Umbilical cord (tissue), 2 donors: ENCODE data around the gene SSR3. TPM values are rescaled to one million over a fixed set of nuclear protein-coding genes. Genes with fewer than 3 reads are reported as not detected.
A peak's percentile ranks its signal among the peaks of the same experiment; 100 is the strongest.

Experiments used
- DNase-seq: peaks from one replicate; pipeline ENCODE4 v3.0.0-alpha.2; 2015; ENCODE audit warnings: low spot score
- total RNA-seq: library from RNA; depleted of rRNA; stranded (reverse); fragments of >200 nt; gene quantifications from one replicate; pipeline ENCODE4 v1.2.3, GENCODE V29; 2014; ENCODE audit warnings: low replicate concordance; ENCODE audit not compliant: insufficient read depth

SSR3 gene
- total RNA-seq, 1 donor from 2014 or later: 98.5 TPM

DNA sequence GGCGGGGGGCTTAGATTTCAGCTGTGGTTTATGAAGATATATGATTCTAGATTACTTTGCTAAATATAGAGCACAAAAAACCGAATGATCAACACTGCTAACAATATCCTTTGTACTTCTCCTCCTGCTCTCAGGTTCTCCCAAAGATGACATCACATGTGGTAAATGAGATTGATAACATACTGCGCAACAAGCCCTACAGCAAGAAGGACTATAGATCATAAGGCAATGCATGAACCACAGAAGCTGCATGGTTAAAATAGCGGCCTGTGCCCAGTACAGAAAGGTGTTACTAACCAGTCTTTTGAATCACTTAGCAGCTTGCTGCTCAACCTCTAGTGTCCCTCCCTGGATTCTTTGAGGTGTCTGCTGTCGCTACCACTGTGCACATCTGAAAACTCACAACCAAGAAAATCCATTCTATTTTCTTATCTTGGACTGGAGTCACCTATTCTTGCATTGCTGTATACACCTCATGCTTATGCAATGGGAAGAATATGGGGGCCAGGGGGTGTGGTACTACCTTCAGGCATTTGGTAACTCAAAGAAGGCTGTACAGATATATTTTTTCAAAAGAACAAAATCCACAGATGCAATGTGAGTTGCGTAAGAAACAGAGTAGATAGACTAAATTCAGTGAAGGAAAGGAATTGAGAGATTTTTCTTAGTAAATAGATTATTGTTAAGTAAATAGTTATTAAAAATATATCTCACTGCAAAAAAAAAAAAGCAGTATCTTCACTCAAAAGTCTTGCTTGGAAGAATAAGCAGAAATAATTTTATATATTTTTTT is 18.2 kb downstream of the SSR3 start:
- no peak for DNase-seq

DNA sequence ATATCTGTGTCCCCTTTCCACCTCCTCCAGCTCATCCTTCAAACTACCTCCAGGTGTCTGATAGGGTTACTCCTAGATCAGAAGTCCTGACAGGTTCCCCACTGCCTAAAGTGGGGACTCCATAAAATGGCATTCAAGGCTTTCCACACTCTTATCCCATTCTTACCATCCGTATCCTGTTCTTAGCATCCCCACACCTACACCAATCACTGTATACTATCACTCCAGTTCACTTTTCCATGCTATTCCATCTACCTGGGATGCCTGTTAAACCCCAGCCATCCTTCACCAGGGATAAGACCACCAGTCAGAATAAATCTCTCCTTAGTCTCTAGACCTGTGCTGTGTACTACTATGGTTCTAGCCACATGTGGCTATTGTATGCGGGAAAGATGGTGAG is 19.1 kb downstream of the SSR3 start:
- DNase-seq: no peak

DNA sequence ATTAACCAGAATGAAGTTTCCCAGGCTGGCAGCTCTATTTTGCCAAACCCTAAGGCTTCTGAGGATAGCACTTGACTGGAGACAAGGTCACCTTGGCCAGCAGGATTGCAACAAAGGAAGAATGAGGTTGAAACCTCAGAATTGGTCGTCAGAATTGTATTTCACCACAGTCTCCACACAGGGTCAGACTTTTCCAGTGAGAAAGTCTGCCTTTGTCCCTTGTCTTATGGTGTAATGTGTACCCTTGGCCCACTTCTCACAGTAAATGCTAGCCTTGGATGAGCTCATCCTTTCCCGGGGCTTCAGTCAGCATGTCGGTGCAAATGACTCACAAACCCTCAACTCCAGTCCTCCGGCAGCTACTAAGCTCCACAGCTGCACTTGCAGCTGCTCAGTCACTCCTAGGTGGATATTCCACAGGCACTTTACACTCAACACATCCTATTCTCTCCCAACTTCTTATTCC is 19.7 kb downstream of the SSR3 start:
- peak; percentile 90 for DNase-seq

DNA sequence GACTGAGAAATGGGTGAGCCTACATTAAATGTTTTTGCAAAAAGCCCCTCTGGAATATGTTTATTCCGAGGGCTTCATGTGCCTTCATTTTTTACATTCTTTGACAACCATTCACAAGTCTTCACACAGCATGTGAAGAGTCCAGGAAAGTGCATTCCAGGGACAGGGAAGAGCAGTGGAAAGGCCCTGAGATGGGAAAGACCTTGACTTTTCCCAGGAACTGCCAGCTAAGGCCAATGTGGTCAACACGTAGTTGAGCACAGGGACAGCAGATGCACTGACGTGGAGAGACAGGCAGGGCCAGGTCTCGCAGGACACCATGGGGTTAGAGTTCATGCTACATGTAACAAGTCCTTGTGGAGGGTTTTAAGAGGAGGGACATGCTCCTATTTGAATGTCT is 21.7 kb downstream of the SSR3 start:
- DNase-seq: no peak

DNA sequence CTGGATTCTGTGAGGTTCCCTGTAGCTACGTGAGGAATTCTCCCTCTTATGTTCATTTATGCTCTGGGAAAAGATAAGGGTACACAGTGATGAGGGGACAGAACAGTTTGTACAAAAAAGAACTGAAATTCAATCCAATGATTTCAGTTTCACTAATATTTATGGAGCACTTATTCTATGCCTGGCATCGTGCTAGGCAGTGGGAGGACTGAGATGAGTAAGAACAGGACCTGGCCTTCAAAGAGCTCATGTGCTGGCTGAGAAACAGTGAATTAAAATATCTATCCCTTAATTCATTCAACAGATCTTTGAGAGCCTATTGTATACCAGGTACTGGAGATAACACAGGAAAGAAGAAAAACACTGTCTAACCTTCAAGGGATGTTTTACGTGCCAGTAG is 22.2 kb downstream of the SSR3 start:
- DNase-seq: no peak

DNA sequence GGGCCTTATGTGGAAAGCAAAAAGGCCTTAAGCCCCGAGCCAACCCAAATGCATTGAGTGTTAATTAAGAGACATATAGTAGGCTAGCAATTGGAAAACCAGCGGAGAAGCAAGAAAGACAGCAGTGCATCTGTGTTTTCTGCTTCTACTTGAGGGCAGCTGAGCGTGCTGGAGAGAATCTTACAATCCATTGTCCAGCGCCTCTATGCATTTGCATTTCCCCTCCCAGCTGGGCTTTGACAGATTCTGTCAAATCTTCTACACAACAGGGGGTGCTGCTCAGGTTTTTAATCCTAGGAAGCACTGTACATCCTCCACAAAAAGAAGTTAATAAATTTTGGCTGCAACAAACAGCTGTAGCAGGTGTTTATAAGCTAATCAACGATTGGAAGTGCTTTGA is 23.9 kb downstream of the SSR3 start:
- DNase-seq: no peak

DNA sequence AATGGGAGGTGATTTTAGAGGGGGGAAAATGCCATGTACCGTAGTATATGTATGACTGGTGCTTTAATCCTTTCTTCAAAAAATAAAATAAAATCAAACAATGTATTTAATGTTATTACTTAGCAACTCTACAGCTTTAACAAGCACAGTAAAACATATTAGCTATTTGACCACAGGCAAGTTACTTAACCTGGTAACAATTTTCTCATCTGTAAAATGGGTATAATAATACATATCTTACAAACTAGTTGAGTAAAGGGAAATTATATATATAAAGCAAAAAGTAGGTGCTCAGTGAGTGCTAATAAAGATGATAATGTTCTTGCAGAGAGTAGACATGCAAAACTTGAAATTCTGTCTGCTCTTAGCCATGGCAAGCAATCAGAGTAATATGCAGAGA is 27.9 kb downstream of the SSR3 start:
- DNase-seq: no peak

DNA sequence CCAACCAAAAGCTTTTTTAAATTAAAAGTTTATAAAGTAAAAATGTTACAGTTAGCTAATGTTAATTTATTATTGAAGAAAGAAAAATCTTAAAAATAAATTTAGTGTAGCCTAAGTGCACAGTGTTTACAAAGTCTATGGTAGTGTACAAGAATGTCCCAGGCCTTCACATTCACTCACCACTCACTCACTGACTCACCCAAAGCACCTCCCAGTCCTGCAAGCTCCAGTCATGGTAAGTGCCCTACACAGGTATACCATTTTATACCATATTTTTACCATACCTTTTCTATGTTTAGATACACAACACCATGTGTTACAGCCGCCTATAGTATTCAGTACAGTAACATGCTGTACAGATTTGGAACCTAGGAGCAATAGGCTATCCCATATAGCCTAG is 29.1 kb downstream of the SSR3 start:
- DNase-seq: no peak

DNA sequence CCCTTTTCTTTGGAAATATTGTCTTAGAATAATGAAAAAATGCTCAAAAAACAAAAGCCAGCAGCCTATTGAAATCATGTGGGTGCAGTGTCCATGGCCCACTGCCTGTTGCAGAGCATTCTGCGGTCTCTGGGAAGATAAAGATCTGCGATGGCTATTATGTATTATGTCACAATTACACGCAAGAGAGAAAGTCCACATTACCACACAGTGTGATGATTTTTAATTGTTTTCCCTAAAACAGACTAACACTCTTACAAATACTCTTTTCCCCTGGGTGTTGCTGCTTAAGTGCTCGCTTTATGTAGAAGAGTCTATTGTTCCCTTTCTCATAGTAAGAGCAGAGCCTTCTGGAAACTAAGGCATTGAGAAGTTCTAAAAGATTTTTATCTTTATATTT is 32.2 kb downstream of the SSR3 start:
- DNase-seq: no peak

DNA sequence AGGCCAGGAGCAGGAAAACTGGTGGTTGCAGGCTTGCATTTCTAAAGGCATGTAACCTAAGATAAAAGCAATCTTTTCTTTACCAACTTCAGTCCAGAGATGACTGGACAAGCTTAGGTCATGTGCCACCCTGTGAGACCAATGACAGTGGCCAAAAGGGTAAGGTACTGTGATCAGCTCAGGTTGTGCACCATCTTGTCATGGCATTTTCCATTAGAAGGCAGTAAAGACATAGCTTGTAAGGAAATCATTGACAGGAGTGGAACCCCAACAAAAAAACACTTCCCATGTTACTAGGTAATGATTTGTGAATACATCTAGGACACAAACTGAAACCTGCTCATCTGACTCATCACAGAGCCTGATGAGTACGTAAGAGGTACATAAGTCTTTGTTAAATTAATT is 35.2 kb downstream of the SSR3 start:
- DNase-seq: no peak

DNA sequence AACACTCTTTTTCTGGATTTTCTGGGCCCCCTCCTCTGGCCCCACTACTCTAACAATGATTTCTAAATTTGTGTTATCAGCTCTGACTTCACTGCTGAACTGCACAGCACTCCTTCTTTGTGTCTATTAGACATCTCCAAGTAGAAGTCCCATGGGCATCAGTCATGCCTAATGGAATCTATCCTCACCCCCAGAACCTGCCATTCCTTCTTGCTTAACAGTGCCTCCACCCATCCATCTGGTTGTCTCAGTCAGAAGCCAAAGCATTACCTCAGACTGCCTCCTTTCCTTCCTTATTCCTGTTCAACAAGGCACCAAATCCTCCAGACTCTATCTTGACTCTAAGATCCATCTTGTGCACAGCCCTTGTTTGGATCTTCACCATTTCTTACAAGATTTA is 36.2 kb downstream of the SSR3 start:
- DNase-seq: no peak

DNA sequence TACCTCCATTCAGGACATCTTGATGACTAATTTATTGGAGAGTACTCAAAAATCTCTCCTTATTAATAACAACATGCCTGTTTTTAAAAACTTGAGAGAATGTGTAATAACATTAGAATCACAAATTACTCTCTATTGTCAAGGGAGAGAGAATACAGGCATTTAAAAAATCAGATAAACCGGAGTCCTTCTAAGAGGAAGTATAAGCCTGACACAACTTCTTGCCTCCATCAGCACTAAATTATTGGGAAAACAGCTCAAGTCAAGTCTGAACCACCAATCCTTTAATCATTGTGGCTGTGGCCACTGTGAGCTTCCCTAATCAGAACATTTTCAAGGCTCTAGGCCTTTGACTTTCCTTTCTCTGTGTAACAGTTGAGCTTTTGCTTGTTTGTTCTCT is 38.0 kb downstream of the SSR3 start:
- peak; percentile 48 for DNase-seq

DNA sequence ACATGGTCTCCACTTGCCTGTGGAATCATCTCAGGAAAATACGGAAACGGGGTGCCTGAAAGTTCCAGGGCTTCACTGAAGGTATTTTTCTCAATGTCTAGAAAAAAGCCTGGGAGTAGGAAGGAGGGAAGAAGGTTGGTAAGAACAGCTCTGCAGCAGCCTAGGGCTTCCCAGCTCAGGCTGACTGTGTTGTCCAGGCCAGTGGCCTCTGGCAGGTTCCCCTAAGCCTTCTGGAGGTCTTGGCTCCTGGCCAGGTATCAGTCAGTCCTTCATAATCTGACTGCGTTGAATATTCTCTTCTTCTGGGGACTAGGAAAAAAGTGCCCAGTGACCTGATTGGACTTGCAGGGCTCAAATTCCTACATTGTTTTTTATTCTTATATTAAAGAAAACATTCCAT is 38.6 kb downstream of the SSR3 start:
- DNase-seq: no peak

DNA sequence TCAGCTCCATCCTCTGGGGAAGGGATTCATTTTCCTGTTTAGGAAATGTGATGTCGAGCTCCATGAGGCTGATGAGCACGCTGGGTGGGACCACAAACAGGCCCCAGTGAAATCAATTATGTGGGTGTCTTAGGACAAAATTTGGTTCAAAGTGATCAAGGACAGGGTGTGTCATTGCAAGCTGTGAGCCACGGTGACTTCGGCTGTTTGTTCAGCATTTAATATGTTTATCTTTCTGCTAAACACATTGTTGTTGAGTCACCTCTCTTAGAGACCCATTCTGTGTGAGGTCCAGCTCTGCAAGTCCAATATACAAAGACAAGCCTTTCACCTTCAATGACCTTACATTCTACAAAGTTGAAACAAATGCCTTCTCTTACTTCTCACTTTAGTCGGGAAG is 41.3 kb downstream of the SSR3 start:
- no peak for DNase-seq

DNA sequence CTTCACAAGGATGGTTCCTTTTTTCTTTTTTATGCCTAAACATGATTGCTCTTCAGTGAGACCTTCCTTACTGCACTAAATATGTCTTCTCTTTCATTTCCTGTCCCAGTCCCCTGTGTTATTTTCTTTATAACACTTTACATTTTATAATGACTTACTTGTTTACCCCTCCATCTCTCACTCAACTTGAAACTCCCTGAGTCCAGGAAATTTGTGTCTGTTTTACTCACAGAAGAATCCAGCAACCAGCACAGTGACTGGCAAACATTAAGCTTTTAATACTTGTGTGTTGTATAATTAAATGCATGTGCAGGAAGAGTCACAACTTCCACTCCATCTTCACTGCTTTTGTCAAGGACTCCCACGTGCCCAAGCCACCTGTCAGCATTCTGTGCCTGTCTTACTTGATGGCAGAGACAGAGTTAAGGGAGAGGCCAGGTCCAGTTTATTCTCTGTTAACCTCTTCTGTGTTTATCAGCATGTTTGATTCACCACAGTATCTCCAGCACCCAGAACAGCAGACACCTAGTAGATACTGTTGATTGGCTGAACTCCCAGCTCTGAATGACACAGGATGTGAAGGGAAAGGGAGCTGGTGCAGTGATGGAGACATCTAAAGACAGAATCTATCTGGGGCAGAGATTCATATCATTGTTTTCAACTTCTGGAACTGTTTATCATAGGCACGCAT is 42.8 kb downstream of the SSR3 start:
- no peak for DNase-seq

DNA sequence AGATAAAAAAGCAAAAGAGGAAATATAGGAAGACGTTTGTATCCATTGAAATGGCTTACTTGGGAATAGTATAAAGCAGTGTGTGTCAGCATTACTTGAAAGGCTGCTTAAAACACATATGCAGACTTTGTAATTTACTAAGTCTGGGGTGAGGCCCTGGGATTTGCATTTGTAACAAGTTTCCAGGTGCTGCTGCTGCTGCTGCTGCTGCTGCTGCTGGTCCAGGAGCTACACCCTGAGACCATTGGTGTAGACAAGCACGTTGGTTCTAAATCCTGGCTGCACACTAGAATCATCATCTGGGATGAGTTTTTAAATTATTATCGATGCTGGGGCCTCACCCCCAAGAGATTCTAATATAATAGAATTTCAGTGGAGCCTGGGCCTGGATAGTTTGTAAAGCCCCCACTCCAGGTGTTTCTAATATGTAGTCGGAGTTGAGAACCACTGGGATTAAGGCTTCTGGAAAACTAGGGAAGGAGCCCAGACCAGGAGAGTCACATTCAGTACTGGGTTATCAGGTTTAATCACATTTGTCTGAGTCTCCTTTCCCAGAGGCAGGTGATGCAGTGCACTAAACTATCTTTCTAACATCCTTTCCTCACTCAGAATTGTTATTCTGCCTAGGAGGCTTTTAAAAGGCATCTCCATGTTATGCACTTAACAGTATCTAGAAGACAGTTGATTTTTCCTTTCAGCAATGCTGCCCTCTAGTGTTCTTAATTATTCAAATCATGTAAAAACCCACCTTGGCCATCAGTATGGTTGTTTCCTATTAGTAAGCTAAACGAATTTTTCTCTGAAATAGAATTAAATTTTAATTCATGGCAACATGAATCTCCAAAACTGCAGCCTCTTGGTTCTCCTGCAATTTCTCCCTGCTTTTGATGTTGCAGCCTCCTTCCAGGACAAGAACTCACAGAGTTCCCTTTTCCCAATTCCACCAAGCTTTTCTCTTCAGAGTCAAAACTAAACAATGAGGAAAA is 45.4 kb downstream of the SSR3 start:
- DNase-seq: peak; percentile 79

DNA sequence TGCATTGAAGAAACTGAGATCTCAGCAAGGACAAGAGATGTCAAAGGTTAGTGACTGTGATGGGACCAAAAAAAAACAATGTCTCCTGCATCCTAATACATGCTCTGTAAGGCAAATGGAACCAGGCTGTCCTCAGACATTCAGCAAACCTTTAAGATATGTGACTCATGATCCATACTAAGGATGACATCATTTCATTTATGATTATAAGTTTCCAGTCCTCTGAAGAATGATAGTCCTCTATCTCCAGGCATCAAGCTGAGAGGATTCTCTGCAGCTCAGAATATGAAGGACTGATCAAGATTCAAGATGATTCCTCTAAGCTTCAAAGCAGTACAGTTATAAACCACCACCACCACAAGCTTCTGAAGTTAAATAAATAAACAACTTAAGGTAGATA is 47.6 kb downstream of the SSR3 start:
- peak; percentile 67 for DNase-seq

DNA sequence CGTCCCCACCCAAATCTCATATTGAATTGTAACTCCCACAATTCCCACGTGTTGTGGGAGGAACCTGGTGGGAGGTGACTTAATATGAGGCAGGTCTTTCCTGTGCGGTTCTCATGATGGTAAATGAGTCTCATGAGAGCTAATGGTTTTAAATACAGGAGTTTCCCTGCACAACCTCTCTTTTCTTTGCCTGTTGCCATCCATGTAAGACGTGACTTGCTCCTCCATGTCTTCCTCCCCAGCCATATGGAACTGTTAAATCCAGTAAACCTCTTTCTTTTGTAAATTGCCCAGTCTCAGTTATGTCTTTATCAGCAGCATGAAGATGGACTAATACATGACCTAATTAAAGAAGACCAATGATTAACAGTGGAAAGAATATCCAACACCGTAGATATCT is 56.6 kb downstream of the SSR3 start:
- DNase-seq: no peak

DNA sequence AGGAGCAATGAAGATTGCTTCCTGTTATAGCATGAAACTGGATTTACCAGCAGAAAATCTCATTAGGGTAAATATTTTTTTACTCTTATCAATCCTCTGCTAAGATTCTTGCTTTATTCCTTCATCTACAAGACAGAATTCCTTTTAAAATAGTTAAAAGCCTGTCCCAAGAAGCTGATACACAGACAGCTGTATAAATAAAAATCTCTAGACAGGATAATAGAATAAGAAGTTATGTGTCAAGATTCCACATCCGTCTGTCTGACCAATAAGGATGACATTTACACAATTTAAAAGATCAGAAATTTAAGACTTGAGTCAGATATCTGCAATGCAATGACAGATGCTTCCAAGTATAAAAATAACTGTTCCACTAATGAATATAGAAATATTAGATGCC is 57.6 kb downstream of the SSR3 start:
- no peak for DNase-seq

DNA sequence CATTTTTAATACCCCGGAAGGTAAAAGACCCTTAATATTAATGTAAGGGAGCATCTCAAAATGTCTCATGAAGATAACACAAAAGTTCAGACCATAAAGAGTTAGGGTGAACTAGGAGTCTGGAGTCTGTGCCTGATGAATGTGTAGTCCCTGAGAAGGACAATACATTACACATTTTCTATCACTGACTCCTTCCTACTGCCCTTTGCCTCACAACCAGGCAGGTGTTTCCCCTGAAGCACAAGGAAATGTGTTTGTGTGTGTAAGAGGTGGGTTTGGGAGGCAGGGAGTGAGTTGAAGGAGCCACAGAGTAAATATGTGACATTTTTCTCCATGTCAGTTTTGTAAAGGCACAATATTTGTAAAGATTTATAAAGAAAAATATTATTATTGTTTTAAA is 59.1 kb downstream of the SSR3 start:
- DNase-seq: no peak

DNA sequence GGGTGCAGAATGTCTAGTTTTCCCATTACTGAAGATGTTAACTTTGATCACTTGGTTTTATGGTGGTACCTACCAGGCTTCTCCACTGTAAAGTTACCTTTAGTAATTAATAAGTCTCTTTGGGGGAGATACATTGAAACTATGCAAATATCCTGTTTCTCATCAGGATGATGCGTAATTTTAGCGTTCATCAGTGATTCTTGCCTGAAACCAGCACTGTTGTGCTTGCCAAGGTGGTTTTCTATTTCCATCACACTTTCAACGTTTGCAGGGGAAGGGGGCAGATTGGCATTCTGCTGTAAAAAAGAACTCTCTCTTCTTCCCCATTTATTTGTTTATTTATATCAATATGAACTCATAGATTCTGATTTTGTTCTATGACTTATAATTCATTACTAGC is 61.0 kb downstream of the SSR3 start:
- no peak for DNase-seq

DNA sequence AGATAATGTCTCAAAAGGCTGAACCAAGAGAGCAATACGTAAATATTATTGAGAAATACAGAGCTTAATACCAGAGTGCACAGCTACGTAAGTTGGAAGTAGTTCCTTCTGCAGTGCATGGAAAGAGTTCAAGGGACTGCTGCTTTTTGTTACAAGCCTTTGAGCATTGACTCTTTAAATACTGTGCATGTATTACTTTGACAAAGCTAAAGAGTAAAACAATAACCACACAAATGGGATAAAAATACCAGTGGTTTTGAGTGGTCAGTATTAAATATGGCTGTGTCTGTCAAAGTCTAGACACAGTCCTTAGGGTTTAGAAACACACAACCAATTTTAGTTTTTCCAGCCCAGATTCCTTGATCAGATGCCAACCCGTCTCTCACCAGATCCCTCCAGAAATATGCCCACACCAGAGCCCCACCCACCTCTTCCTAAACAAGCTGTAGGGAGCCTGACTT is 62.1 kb downstream of the SSR3 start:
- peak; percentile 96 for DNase-seq
